ENCODE measurements around the gene KPNA4.
"Not testable (repeated sequence)": the region's sequence is repeated elsewhere in the genome, so short reads cannot be mapped to it uniquely, and the experiment has no call there.

Gene KPNA4

GRCh38 chr3:160569894-160570652 is 4.7 kb upstream of the KPNA4 start:
- no peak for DNase-seq

GRCh38 chr3:160568989-160569388 is 3.6 kb upstream of the KPNA4 start:
- DNase-seq: peak; percentile 7

GRCh38 chr3:160567774-160568173 is 2.4 kb upstream of the KPNA4 start:
- no peak for DNase-seq

GRCh38 chr3:160566499-160566898 is 1.1 kb upstream of the KPNA4 start:
- no peak for DNase-seq

- DNase-seq: peak; percentile 78
Measured at GRCh38 chr3:160564949-160565441, 376 bp downstream of the KPNA4 start.

GRCh38 chr3:160564258-160564911 is 986 bp downstream of the KPNA4 start:
- peak; percentile 30 for DNase-seq

- DNase-seq: no peak
Measured at GRCh38 chr3:160562952-160563351, 2.4 kb downstream of the KPNA4 start.

GRCh38 chr3:160557571-160557970 is 7.8 kb downstream of the KPNA4 start:
- DNase-seq: no peak

GRCh38 chr3:160556141-160556540 is 9.2 kb downstream of the KPNA4 start:
- DNase-seq: no peak

- no peak for DNase-seq
Measured at GRCh38 chr3:160554980-160555379, 10.4 kb downstream of the KPNA4 start.

- no peak for DNase-seq
Measured at GRCh38 chr3:160553827-160554226, 11.5 kb downstream of the KPNA4 start.

GRCh38 chr3:160546727-160547126 is 18.6 kb downstream of the KPNA4 start:
- no peak for DNase-seq

GRCh38 chr3:160545504-160545871 is 19.9 kb downstream of the KPNA4 start:
- no peak for DNase-seq

GRCh38 chr3:160544844-160545503 is 20.4 kb downstream of the KPNA4 start:
- no peak for DNase-seq

GRCh38 chr3:160540551-160540950 is 24.8 kb downstream of the KPNA4 start:
- no peak for DNase-seq

- DNase-seq: no peak
Measured at GRCh38 chr3:160538895-160539294, 26.5 kb downstream of the KPNA4 start.

GRCh38 chr3:160537729-160538128 is 27.6 kb downstream of the KPNA4 start:
- DNase-seq: no peak

- DNase-seq: no peak
Measured at GRCh38 chr3:160532371-160532770, 33.0 kb downstream of the KPNA4 start.

GRCh38 chr3:160531311-160531710 is 34.1 kb downstream of the KPNA4 start:
- no peak for DNase-seq

GRCh38 chr3:160516391-160516790 is 49.0 kb downstream of the KPNA4 start:
- DNase-seq: not testable (repeated sequence)

- no peak for DNase-seq
Measured at GRCh38 chr3:160501325-160501724, 64.0 kb downstream of the KPNA4 start.

GRCh38 chr3:160498202-160498601 is 67.2 kb downstream of the KPNA4 start:
- DNase-seq: no peak

GRCh38 chr3:160490166-160490565 is 75.2 kb downstream of the KPNA4 start:
- no peak for DNase-seq

GRCh38 chr3:160486459-160486869 is 78.9 kb downstream of the KPNA4 start:
- peak; percentile 74 for DNase-seq
